ENCODE results near the gene TRIM56.
"Not testable (repeated sequence)": the region's sequence is repeated elsewhere in the genome, so short reads cannot be mapped to it uniquely, and the experiment has no call there.

The TRIM56 gene

GRCh38 chr7:101096331-101096956 is 11.2 kb downstream of the TRIM56 start:
- Histone ChIP-seq H3K27me3 (ENCODE audit: insufficient read depth, low read length) (no peaks in the 10 kb centered on the region), H3K4me3 (ENCODE audit: low read length) (no peak overlapping the region), H3K9me3 (ENCODE audit: low read length) (no peaks in the 10 kb centered on the region), H2AFZ (ENCODE audit: low read depth, low read length) (no peak overlapping the region), H3K36me3 (ENCODE audit: insufficient read depth, low read length) (no peaks in the 10 kb centered on the region), H3K4me1 (ENCODE audit: insufficient read depth, low read length) (peaks cover 13% of the 10 kb centered on the region)

GRCh38 chr7:101096957-101097347 is 11.7 kb downstream of the TRIM56 start:
- H2AFZ ChIP-seq (ENCODE audit: low read depth, low read length) = no peak overlapping the region
- H3K9me3 ChIP-seq (ENCODE audit: low read length) = no peaks in the 10 kb centered on the region
- H3K36me3 ChIP-seq (ENCODE audit: insufficient read depth, low read length) = no peaks in the 10 kb centered on the region
- H3K4me3 ChIP-seq (ENCODE audit: low read length) = no peak overlapping the region
- peaks cover 13% of the 10 kb centered on the region for H3K4me1 ChIP-seq (ENCODE audit: insufficient read depth, low read length)
- no peaks in the 10 kb centered on the region for H3K27me3 ChIP-seq (ENCODE audit: insufficient read depth, low read length)

GRCh38 chr7:101097561-101097960 is 12.3 kb downstream of the TRIM56 start:
- Histone ChIP-seq H3K27me3 (ENCODE audit: insufficient read depth, low read length) (no peaks in the 10 kb centered on the region), H2AFZ (ENCODE audit: low read depth, low read length) (no peak overlapping the region), H3K9me3 (ENCODE audit: low read length) (no peaks in the 10 kb centered on the region), H3K4me1 (ENCODE audit: insufficient read depth, low read length) (peaks cover 13% of the 10 kb centered on the region), H3K4me3 (ENCODE audit: low read length) (no peak overlapping the region), H3K36me3 (ENCODE audit: insufficient read depth, low read length) (no peaks in the 10 kb centered on the region)

- Histone ChIP-seq H3K4me1 (ENCODE audit: insufficient read depth, low read length) (peaks cover 13% of the 10 kb centered on the region), H3K4me3 (ENCODE audit: low read length) (no peak overlapping the region), H3K27me3 (ENCODE audit: insufficient read depth, low read length) (no peaks in the 10 kb centered on the region), H2AFZ (ENCODE audit: low read depth, low read length) (no peak overlapping the region), H3K9me3 (ENCODE audit: low read length) (no peaks in the 10 kb centered on the region), H3K36me3 (ENCODE audit: insufficient read depth, low read length) (no peaks in the 10 kb centered on the region)
These were observed 14.9 kb downstream of the TRIM56 start for GRCh38 chr7:101099969-101100781.

GRCh38 chr7:101100858-101101847 is 15.9 kb downstream of the TRIM56 start:
- Histone ChIP-seq H3K4me3 (ENCODE audit: low read length) (no peak overlapping the region), H3K36me3 (ENCODE audit: insufficient read depth, low read length) (no peaks in the 10 kb centered on the region), H3K9me3 (ENCODE audit: low read length) (no peaks in the 10 kb centered on the region)

GRCh38 chr7:101102026-101102425 is 16.7 kb downstream of the TRIM56 start:
- Histone ChIP-seq H2AFZ (ENCODE audit: low read depth, low read length) (no peak overlapping the region), H3K4me3 (ENCODE audit: low read length) (no peak overlapping the region), H3K27me3 (ENCODE audit: insufficient read depth, low read length) (no peaks in the 10 kb centered on the region), H3K36me3 (ENCODE audit: insufficient read depth, low read length) (no peaks in the 10 kb centered on the region), H3K9me3 (ENCODE audit: low read length) (no peaks in the 10 kb centered on the region), H3K4me1 (ENCODE audit: insufficient read depth, low read length) (peaks cover 13% of the 10 kb centered on the region)

More at GRCh38 chr7:101100858-101101847, 15.9 kb downstream of the TRIM56 start:
- no peaks in the 10 kb centered on the region for H3K27me3 ChIP-seq (ENCODE audit: insufficient read depth, low read length)
- H2AFZ ChIP-seq (ENCODE audit: low read depth, low read length) = no peak overlapping the region
- peaks cover 13% of the 10 kb centered on the region for H3K4me1 ChIP-seq (ENCODE audit: insufficient read depth, low read length)

GRCh38 chr7:101103701-101104100 is 18.4 kb downstream of the TRIM56 start:
- H3K4me1 ChIP-seq (ENCODE audit: insufficient read depth, low read length) = peaks cover 13% of the 10 kb centered on the region
- H2AFZ ChIP-seq (ENCODE audit: low read depth, low read length); H3K9me3 ChIP-seq (ENCODE audit: low read length); H3K27me3 ChIP-seq (ENCODE audit: insufficient read depth, low read length); H3K36me3 ChIP-seq (ENCODE audit: insufficient read depth, low read length); H3K4me3 ChIP-seq (ENCODE audit: low read length): not testable (repeated sequence)

GRCh38 chr7:101104193-101104713 is 19.0 kb downstream of the TRIM56 start:
- Histone ChIP-seq H2AFZ (ENCODE audit: low read depth, low read length) (no peak overlapping the region), H3K27me3 (ENCODE audit: insufficient read depth, low read length) (no peaks in the 10 kb centered on the region), H3K4me3 (ENCODE audit: low read length) (no peak overlapping the region), H3K4me1 (ENCODE audit: insufficient read depth, low read length) (peaks cover 13% of the 10 kb centered on the region), H3K36me3 (ENCODE audit: insufficient read depth, low read length) (no peaks in the 10 kb centered on the region), H3K9me3 (ENCODE audit: low read length) (no peaks in the 10 kb centered on the region)

- Histone ChIP-seq H3K27me3 (ENCODE audit: insufficient read depth, low read length) (peaks cover under 1% of the 10 kb centered on the region), H3K4me1 (ENCODE audit: insufficient read depth, low read length) (peaks cover 8% of the 10 kb centered on the region), H3K36me3 (ENCODE audit: insufficient read depth, low read length) (no peaks in the 10 kb centered on the region), H3K9me3 (ENCODE audit: low read length) (no peaks in the 10 kb centered on the region), H2AFZ (ENCODE audit: low read depth, low read length) (no peak overlapping the region), H3K4me3 (ENCODE audit: low read length) (no peak overlapping the region)
These were observed 19.5 kb downstream of the TRIM56 start for GRCh38 chr7:101104799-101105198.

GRCh38 chr7:101105248-101105647 is 20.0 kb downstream of the TRIM56 start:
- not testable (repeated sequence) for H3K36me3 ChIP-seq (ENCODE audit: insufficient read depth, low read length); H2AFZ ChIP-seq (ENCODE audit: low read depth, low read length); H3K4me3 ChIP-seq (ENCODE audit: low read length); H3K9me3 ChIP-seq (ENCODE audit: low read length); H3K27me3 ChIP-seq (ENCODE audit: insufficient read depth, low read length); H3K4me1 ChIP-seq (ENCODE audit: insufficient read depth, low read length)

- Histone ChIP-seq H3K4me1 (ENCODE audit: insufficient read depth, low read length) (no peaks in the 10 kb centered on the region), H3K9me3 (ENCODE audit: low read length) (no peaks in the 10 kb centered on the region), H3K36me3 (ENCODE audit: insufficient read depth, low read length) (no peaks in the 10 kb centered on the region), H3K4me3 (ENCODE audit: low read length) (no peak overlapping the region), H3K27me3 (ENCODE audit: insufficient read depth, low read length) (peaks cover 2% of the 10 kb centered on the region), H2AFZ (ENCODE audit: low read depth, low read length) (no peak overlapping the region)
These were observed 21.1 kb downstream of the TRIM56 start for GRCh38 chr7:101106386-101106785.

- Histone ChIP-seq H3K9me3 (ENCODE audit: low read length) (no peaks in the 10 kb centered on the region), H3K27me3 (ENCODE audit: insufficient read depth, low read length) (peaks cover 2% of the 10 kb centered on the region), H2AFZ (ENCODE audit: low read depth, low read length) (no peak overlapping the region), H3K4me3 (ENCODE audit: low read length) (no peak overlapping the region), H3K36me3 (ENCODE audit: insufficient read depth, low read length) (no peaks in the 10 kb centered on the region), H3K4me1 (ENCODE audit: insufficient read depth, low read length) (no peaks in the 10 kb centered on the region)
These were observed 23.1 kb downstream of the TRIM56 start for GRCh38 chr7:101108330-101108857.
